Skeletal muscle tissue (tissue), 4 donors: ENCODE measurements around the gene MAIP1. TPM values are rescaled to one million over a fixed set of nuclear protein-coding genes. Genes with fewer than 3 reads are reported as not detected.
"Not testable (repeated sequence)": the region's sequence is repeated elsewhere in the genome, so short reads cannot be mapped to it uniquely, and the experiment has no call there.

Experiments used
- H3K27ac ChIP-seq: one replicate; pipeline ENCODE4 v1.7.0; 2013; ENCODE audit warnings: mild to moderate bottlenecking, low read depth, low read length, inconsistent platforms
- H3K27me3 ChIP-seq, 3 donors: one replicate each; pipeline ENCODE4 v1.7.0; 2013; ENCODE audit warnings: low read length in 3 of 3; ENCODE audit not compliant: control insufficient read depth in 3 of 3, insufficient read depth in 3 of 3
- H3K36me3 ChIP-seq, 3 donors: one replicate each; pipeline ENCODE4 v1.7.0; 2013; ENCODE audit warnings: low read length in 3 of 3; ENCODE audit not compliant: control insufficient read depth in 3 of 3, insufficient read depth in 3 of 3
- H3K4me1 ChIP-seq, 3 donors: one replicate each; pipeline ENCODE4 v1.7.0; 2013; ENCODE audit warnings: low read length in 3 of 3, mild to moderate bottlenecking in 3 of 3; ENCODE audit not compliant: control insufficient read depth in 3 of 3, insufficient read depth in 3 of 3
- H3K4me3 ChIP-seq, 3 donors: one replicate each; pipeline ENCODE4 v1.7.0; 2013; ENCODE audit warnings: low read length in 3 of 3
- H3K9ac ChIP-seq, 3 donors: one replicate each; pipeline ENCODE4 v1.7.0; 2013; ENCODE audit warnings: low read length in 3 of 3, mild to moderate bottlenecking in 3 of 3, moderate library complexity in 2 of 3, low read depth in 1 of 3
- H3K9me3 ChIP-seq, 3 donors: one replicate each; pipeline ENCODE4 v1.7.0; 2013; ENCODE audit warnings: low read length in 3 of 3; ENCODE audit not compliant: control insufficient read depth in 3 of 3
- total RNA-seq: library from RNA; depleted of rRNA; stranded (reverse); fragments of >200 nt; gene quantifications from one replicate; pipeline ENCODE4 v1.2.3, GENCODE V29; 2014
- donor health status: Osteomylitis.

Gene MAIP1
- 15.1 TPM for total RNA-seq

- H3K36me3 ChIP-seq: peaks cover 5 to 20% (median 11%) of the 10 kb centered on the region in 3 donors
- peak within 1 kb of the TSS; percentile 95 to 99 (median 96) for H3K4me3 ChIP-seq
- peak within 1 kb of the TSS; percentile 97 to 99 (median 99) for H3K9ac ChIP-seq
- peak within 1 kb of the TSS; percentile 87 for H3K27ac ChIP-seq
- no peaks in the 10 kb centered on the region for H3K27me3 ChIP-seq
- H3K4me1 ChIP-seq: peaks cover 26 to 34% (median 31%) of the 10 kb centered on the region in 3 donors
- H3K9me3 ChIP-seq: no peaks in the 10 kb centered on the region
These were observed at the start of gene MAIP1, which contains the start of gene TYW5 for GRCh38 chr2:199955339-199956061. MAIP1 (plus strand) TSS chr2:199955582; CDS start chr2:199955799, 217 bp downstream. TYW5 (minus strand) TSS chr2:199955491; CDS start chr2:199955470, 21 bp downstream.

GRCh38 chr2:199907008-199907714 lies 48.2 kb upstream of the MAIP1 start:
- Histone ChIP-seq H3K9ac (no peak overlapping the region), H3K27me3 (no peaks in the 10 kb centered on the region), H3K36me3 (no peaks in the 10 kb centered on the region), H3K9me3 (no peaks in the 10 kb centered on the region), H3K4me1 (peaks cover 9 to 11% (median 9%) of the 10 kb centered on the region in 3 donors), H3K4me3 (no peak overlapping the region), H3K27ac (no peak overlapping the region)

GRCh38 chr2:199910338-199911051 lies 44.9 kb upstream of the MAIP1 start:
- Histone ChIP-seq H3K9me3 (no peaks in the 10 kb centered on the region), H3K27ac (no peak overlapping the region), H3K27me3 (no peaks in the 10 kb centered on the region), H3K4me1 (peaks cover 13 to 21% (median 20%) of the 10 kb centered on the region in 3 donors), H3K4me3 (peak overlapping the region; percentile 77 to 99 (median 96)), H3K36me3 (no peaks in the 10 kb centered on the region), H3K9ac (peak overlapping the region in 2 of 3 donors; percentile 5 to 94)

- no peaks in the 10 kb centered on the region for H3K27me3 ChIP-seq
- H3K9me3 ChIP-seq: no peaks in the 10 kb centered on the region
- H3K4me3 ChIP-seq: peak within 1 kb of the TSS; percentile 77 to 99 (median 96)
- peaks cover 0 to 2% (median 0%) of the 10 kb centered on the region in 3 donors for H3K36me3 ChIP-seq
- peak within 1 kb of the TSS; percentile 94 to 96 (median 96) for H3K9ac ChIP-seq
- H3K4me1 ChIP-seq: peaks cover 13 to 21% (median 20%) of the 10 kb centered on the region in 3 donors
- H3K27ac ChIP-seq: peak within 1 kb of the TSS; percentile 93
These were observed 44.1 kb upstream of the MAIP1 start, which contains the start of gene C2orf69 for GRCh38 chr2:199911052-199911876. C2orf69 (plus strand) TSS chr2:199911293; CDS start chr2:199911439, 146 bp downstream.

GRCh38 chr2:199911877-199912161 lies 43.6 kb upstream of the MAIP1 start:
- peak overlapping the region; percentile 77 to 99 (median 96) for H3K4me3 ChIP-seq
- H3K27ac ChIP-seq: peak overlapping the region; percentile 93
- peaks cover 13 to 21% (median 20%) of the 10 kb centered on the region in 3 donors for H3K4me1 ChIP-seq
- peak overlapping the region; percentile 94 to 96 (median 96) for H3K9ac ChIP-seq
- H3K36me3 ChIP-seq: peaks cover 0 to 4% (median 1%) of the 10 kb centered on the region in 3 donors
- no peaks in the 10 kb centered on the region for H3K9me3 ChIP-seq
- H3K27me3 ChIP-seq: no peaks in the 10 kb centered on the region

GRCh38 chr2:199912553-199913114 lies 42.7 kb upstream of the MAIP1 start:
- not testable (repeated sequence) for H3K27ac ChIP-seq, H3K36me3 ChIP-seq, H3K27me3 ChIP-seq, H3K9me3 ChIP-seq
- H3K4me1 ChIP-seq: peaks cover 13 to 21% (median 20%) of the 10 kb centered on the region in 3 donors
- H3K9ac ChIP-seq: peak overlapping the region in 2 of 3 donors; percentile 94 to 96
- peak overlapping the region; percentile 77 to 99 (median 96) for H3K4me3 ChIP-seq

- Histone ChIP-seq H3K36me3 (peaks cover 6 to 9% (median 9%) of the 10 kb centered on the region in 3 donors), H3K27ac (no peak overlapping the region)
These were observed 40.9 kb upstream of the MAIP1 start for GRCh38 chr2:199914372-199914958.

GRCh38 chr2:199916980-199917379 lies 38.4 kb upstream of the MAIP1 start:
- H3K4me3 ChIP-seq: no peak overlapping the region
- H3K4me1 ChIP-seq: peaks cover 5 to 13% (median 11%) of the 10 kb centered on the region in 3 donors
- no peak overlapping the region for H3K27ac ChIP-seq
- H3K9me3 ChIP-seq: no peaks in the 10 kb centered on the region
- H3K36me3 ChIP-seq: peaks cover 6 to 11% (median 9%) of the 10 kb centered on the region in 3 donors
- H3K27me3 ChIP-seq: no peaks in the 10 kb centered on the region
- no peak overlapping the region for H3K9ac ChIP-seq

More at GRCh38 chr2:199914372-199914958, 40.9 kb upstream of the MAIP1 start:
- H3K4me3 ChIP-seq: no peak overlapping the region
- no peaks in the 10 kb centered on the region for H3K9me3 ChIP-seq
- H3K27me3 ChIP-seq: no peaks in the 10 kb centered on the region
- no peak overlapping the region for H3K9ac ChIP-seq
- H3K4me1 ChIP-seq: peaks cover 13 to 21% (median 20%) of the 10 kb centered on the region in 3 donors
